Sigmoid colon (tissue), 7 donors: ENCODE measurements around the gene DCC. TPM values are rescaled to one million over a fixed set of nuclear protein-coding genes. Genes with fewer than 3 reads are reported as not detected.

Experiments
- DNase-seq: peaks from one replicate; pipeline ENCODE4 v3.0.0-alpha.2; 2019
- H3K27ac ChIP-seq, 4 donors: fragments of 200-600 bp; sonication (generic); one replicate each; pipeline ENCODE4 v1.5.1; 2016 to 2019; ENCODE audit warnings: mild to moderate bottlenecking in 1 of 4
- H3K27me3 ChIP-seq, 3 donors: fragments of 200-600 bp; sonication (generic); one replicate each; pipeline ENCODE4 v1.5.1; 2019; ENCODE audit warnings: mild to moderate bottlenecking in 1 of 3
- H3K36me3 ChIP-seq, 4 donors: fragments of 200-600 bp; sonication (generic); one replicate each; pipeline ENCODE4 v1.5.1; 2016 to 2019
- H3K4me1 ChIP-seq, 4 donors: fragments of 200-600 bp; sonication (generic); one replicate each; pipeline ENCODE4 v1.5.1; 2017 to 2019
- H3K4me3 ChIP-seq, 4 donors: fragments of 200-600 bp; sonication (generic); one replicate each; pipeline ENCODE4 v1.5.1; 2017 to 2019; ENCODE audit warnings: mild to moderate bottlenecking in 2 of 4, moderate library complexity in 1 of 4
- H3K9me3 ChIP-seq, 4 donors: fragments of 200-600 bp in 3 of 4; sonication (generic) in 3 of 4; one replicate each; pipeline versions ENCODE4 v1.5.1 to v1.6.1; 2013 to 2019
- CTCF ChIP-seq, 4 experiments: fragments of 450-650 bp in 3 of 4; fragments of 200-600 bp in 1 of 4; IDR thresholded peaks; one replicate each; pipeline ENCODE4 v1.5.1; 2016 to 2019; ENCODE audit warnings: antibody characterized with exemption in 4 of 4, mild to moderate bottlenecking in 3 of 4, moderate library complexity in 2 of 4
- EP300 ChIP-seq, 4 donors: sonication (generic); formaldehyde crosslinking; IDR thresholded peaks; one replicate each; pipeline ENCODE4 v1.6.1; 2017; ENCODE audit warnings: antibody characterized with exemption in 4 of 4
- POLR2A ChIP-seq, 2 donors: fragments of 450-650 bp; IDR thresholded peaks; one replicate each; pipeline ENCODE4 v1.6.1; 2016; ENCODE audit warnings: antibody characterized with exemption in 2 of 2, mild to moderate bottlenecking in 2 of 2, moderate library complexity in 2 of 2
- POLR2AphosphoS5 ChIP-seq, 4 donors: sonication (generic); formaldehyde crosslinking; IDR thresholded peaks; one replicate each; pipeline ENCODE4 v1.6.1; 2017; ENCODE audit warnings: antibody characterized with exemption in 4 of 4
- WGBS, 2 donors: extraction: QIAGEN DNeasy Blood & Tissue Kit; methylation state at CpG; one replicate each; pipeline ENCODE4 v1.1.7; 2013; 5-methylcytosine and 5-hydroxymethylcytosine counted together
- intact Hi-C: fragments of 100-400 bp; cut with DNase I; formaldehyde crosslinking; loops from one replicate; pipeline ENCODE4 v1.15.1; 2023
- polyA plus RNA-seq, 3 donors: library from polyadenylated mRNA; stranded (reverse); fragments of 200-250 nt; gene quantifications; one replicate each; pipeline ENCODE4 v1.2.3, GENCODE V29; 2013
- total RNA-seq, 4 donors: library from RNA; depleted of rRNA; stranded (reverse); fragments of >200 nt; gene quantifications; one replicate each; pipeline ENCODE4 v1.1.0, GENCODE V29; 2016
- donor health status: healthy with polysubstance abuse.
- donor health status: Bipolar disorder and iron deficiency.
- donor health status: healthy.

DCC gene
- total and polyA plus RNA-seq, 7 donors, result 0.04 to 0.83 (median 0.36) TPM; not detected in 2

DNA sequence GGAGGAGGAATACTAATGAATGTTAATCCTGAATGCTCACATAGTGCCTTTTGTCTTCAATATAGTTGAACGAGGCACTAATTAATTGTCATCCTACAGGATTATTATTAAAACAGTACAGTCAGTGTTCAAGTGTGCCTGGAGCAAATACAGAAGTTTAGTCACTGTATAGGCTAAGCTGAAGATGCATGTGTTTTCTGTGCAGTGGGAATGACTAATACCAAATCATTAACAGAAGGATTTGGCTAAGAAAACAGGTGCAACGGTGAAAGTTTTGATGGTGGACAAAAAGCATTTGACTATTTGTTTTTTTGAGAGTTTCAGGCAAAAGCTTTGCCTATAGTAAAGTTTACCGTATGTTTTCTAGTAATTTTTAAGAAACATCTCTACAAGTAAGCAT, 62.8 kb downstream of the DCC start:
- WGBS, 2 donors, result 55 to 67% methylated on average over 3 of the region's 3 CpGs

GRCh38 chr18:52403291-52404021, 63.5 kb downstream of the DCC start:
- no peak for TF ChIP-seq POLR2AphosphoS5 (IDR thresholded peaks at IDR 0.05)
- no peak for TF ChIP-seq EP300 (IDR thresholded peaks at IDR 0.05)
- TF ChIP-seq POLR2A (IDR thresholded peaks at IDR 0.05), result no peak
- TF ChIP-seq CTCF (IDR thresholded peaks at IDR 0.05), result no peak
- H3K9me3 ChIP-seq, result no peaks in the 10 kb centered on the region
- no peaks in the 10 kb centered on the region for H3K36me3 ChIP-seq
- H3K4me3 ChIP-seq, result no peak overlapping the region
- H3K4me1 ChIP-seq, result no peaks in the 10 kb centered on the region
- DNase-seq, result no peak
- H3K27ac ChIP-seq, result no peak overlapping the region
- H3K27me3 ChIP-seq, result no peaks in the 10 kb centered on the region
- intact Hi-C loops, result no loop called here

More for the DNA sequence above, 62.8 kb downstream of the DCC start:
- H3K36me3 ChIP-seq, result no peaks in the 10 kb centered on the region
- no peak overlapping the region for H3K4me3 ChIP-seq
- no peaks in the 10 kb centered on the region for H3K4me1 ChIP-seq
- H3K27me3 ChIP-seq, result no peaks in the 10 kb centered on the region
- DNase-seq, result no peak
- no peak overlapping the region for H3K27ac ChIP-seq
- intact Hi-C loops, result no loop called here
- no peaks in the 10 kb centered on the region for H3K9me3 ChIP-seq
- no peak for TF ChIP-seq POLR2AphosphoS5 (IDR thresholded peaks at IDR 0.05)
- TF ChIP-seq EP300 (IDR thresholded peaks at IDR 0.05), result no peak
- TF ChIP-seq CTCF (IDR thresholded peaks at IDR 0.05), result no peak
- TF ChIP-seq POLR2A (IDR thresholded peaks at IDR 0.05), result no peak

GRCh38 chr18:52408800-52409302, 68.9 kb downstream of the DCC start:
- intact Hi-C loops, result no loop called here
- Histone ChIP-seq H3K4me3 (no peak overlapping the region), H3K27me3 (no peaks in the 10 kb centered on the region), H3K9me3 (no peaks in the 10 kb centered on the region), H3K36me3 (no peaks in the 10 kb centered on the region), H3K4me1 (peaks cover 0 to 7% (median 0%) of the 10 kb centered on the region in 4 donors), H3K27ac (no peak overlapping the region)
- 76 to 83% methylated on average over 2 of the region's 2 CpGs for WGBS, 2 donors
- DNase-seq, result no peak
- no peak for TF ChIP-seq EP300 (IDR thresholded peaks at IDR 0.05)
- TF ChIP-seq POLR2AphosphoS5 (IDR thresholded peaks at IDR 0.05), result no peak
- TF ChIP-seq POLR2A (IDR thresholded peaks at IDR 0.05), result no peak
- no peak for TF ChIP-seq CTCF (IDR thresholded peaks at IDR 0.05)

DNA sequence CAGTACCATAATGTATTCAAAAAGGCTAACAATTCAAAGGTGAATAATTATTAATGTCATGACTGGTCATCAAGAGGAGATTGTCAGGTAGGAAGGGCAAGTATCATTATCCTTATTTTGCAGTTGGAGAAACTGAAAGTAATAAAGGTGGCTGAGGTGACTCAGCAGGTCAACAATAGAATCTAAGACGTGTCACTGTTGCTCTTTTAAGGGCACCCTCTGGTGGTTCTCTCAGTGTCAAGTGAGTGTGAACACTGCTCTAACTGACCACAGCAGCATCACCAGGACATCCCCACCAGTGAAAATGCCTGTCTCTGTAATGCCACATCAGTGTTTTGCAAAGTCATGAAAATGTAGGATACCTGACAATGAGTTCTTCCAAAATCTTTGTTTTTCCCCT, 69.7 kb downstream of the DCC start:
- Histone ChIP-seq H3K36me3 (no peaks in the 10 kb centered on the region), H3K4me3 (no peak overlapping the region), H3K27me3 (no peaks in the 10 kb centered on the region), H3K27ac (no peak overlapping the region), H3K4me1 (peaks cover 0 to 7% (median 0%) of the 10 kb centered on the region in 4 donors), H3K9me3 (no peaks in the 10 kb centered on the region)
- WGBS, 2 donors, result 11 to 21% methylated on average over 1 of the region's 1 CpG
- intact Hi-C loops, result no loop called here
- DNase-seq, result no peak
- TF ChIP-seq CTCF (IDR thresholded peaks at IDR 0.05) (no peak), POLR2AphosphoS5 (IDR thresholded peaks at IDR 0.05) (no peak), EP300 (IDR thresholded peaks at IDR 0.05) (no peak), POLR2A (IDR thresholded peaks at IDR 0.05) (no peak)
